HG03097 (cell line): Measurements from ENCODE around the gene CTAGE1.
"Not testable (repeated sequence)": the region's sequence is repeated elsewhere in the genome, so short reads cannot be mapped to it uniquely, and the experiment has no call there.

Experiments used
- ATAC-seq: cut with Tn5 transposase; IDR thresholded peaks from one replicate; pipeline ENCODE4 v1.9.1; 2021; ENCODE audit not compliant: unreplicated experiment, low FRiP score

CTAGE1 gene, protein sequence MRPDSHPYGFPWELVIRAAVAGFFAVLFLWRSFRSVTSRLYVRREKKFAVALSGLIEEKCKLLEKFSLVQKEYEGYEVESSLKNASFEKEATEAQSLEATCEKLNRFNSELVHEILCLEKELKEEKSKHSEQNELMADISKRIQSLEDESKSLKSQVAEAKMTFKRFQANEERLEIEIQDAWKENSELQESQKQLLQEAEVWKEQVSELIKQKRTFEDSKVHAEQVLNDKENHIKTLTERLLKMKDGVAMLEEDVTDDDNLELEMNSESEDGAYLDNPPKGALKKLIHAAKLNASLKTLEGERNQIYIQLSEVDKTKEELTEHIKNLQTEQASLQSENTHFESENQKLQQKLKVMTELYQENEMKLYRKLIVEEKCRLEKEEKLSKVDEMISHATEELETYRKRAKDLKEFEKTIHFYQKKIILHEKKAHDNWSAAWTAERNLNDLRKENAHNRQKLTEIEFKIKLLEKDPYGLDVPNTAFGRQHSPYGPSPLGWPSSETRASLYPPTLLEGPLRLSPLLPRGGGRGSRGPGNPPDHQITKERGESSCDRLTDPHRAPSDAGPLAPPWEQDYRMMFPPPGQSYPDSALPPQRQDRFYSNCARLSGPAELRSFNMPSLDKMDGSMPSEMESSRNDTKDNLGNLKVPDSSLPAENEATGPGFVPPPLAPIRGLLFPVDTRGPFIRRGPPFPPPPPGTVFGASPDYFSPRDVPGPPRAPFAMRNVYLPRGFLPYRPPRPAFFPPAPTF

DNA sequence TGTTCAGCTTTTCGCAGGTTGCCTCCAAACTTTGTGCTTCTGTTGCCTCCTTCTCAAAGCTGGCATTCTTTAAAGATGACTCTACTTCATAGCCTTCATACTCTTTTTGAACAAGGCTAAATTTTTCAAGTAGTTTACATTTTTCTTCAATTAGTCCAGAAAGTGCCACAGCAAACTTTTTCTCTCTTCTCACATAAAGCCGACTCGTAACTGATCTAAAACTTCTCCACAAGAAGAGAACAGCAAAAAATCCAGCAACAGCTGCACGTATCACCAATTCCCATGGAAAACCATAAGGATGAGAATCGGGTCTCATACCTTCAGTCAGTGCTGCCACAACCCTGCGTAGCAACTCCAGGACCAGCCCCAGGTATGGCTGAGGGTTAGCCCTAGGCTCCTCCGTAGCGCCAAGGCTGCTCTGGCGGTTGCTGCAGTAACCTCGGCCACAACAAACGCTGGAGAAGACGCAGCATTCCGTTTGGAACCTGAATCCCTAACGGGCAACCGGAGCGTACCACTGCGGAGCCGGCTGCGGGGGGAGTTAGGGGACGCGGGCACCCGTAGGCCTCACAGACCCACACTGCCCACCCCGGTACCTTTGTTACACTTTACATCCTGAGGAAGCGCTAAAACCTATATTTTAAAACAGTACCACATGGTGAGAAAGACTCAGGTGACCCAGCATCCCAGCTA lies at the start of gene CTAGE1:
Gene CTAGE1, minus strand, starts transcription at position 420 of the 693 bp plus-strand sequence. Its CDS starts 104 bp downstream, at position 316.
- no peak for ATAC-seq

DNA sequence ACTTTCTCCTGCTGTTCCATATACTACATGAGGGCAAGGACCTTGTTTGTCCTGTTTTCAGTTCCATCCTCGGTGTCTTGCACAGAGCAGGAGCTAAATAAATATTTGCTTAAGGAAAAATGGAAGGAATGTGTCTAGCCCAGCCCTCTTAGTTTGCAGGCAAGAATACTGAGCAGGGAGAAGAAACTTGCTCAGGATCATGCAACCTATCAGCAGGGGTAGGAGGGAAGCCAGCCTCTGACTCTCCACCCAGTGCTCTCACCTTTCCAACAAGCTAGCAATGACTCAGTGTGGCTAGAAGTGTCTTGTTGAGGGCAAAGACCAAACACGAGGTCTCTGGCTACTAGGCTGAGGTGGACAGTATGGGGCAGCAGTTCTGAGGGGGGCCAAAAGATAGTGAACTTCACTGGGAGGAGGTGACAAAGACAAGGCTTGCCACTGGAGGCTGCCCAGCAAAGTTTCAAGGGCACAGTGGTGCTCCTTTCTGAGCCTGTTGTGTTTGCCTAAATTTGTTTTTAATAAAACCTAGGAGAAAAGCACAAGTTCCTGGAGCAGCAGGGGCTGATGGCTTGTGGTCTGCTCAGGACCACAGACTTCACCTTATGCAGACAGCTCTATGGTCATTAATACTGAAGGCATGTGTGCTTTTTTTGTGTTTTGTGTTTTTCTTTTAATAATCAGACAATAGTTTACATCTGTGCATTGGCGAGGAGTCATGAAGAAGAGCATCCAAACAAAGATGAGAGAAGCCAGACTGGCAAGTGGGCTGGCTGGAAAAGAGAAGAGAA lies 49.1 kb upstream of the CTAGE1 start:
- ATAC-seq = no peak

DNA sequence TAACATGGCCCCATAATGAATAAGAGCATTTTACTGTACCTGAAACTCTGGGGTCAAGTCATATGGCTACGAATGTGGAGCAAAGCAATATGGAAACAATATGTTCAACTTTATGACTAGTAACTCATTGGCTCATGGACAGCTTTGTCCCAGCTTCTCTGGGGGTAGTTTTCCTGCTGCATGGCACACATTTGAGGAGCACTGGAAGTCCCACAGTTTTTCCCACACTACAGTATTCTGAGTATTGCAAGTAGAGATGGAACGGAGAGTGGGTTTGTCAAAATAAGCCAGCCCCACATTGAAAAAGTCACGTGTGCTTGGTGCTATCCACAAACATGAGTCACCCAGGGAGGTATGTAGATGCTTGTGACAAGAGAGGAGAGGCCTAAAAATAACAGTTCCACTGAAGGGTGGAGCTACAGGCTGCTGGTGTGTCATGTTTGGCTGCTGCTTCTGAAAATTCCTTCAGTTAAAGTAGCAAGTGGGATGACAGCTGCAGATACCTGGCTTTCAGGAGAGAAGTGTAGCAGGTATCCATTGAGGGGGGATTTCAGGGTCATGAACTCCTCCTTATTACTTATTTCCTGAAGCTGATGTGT lies 48.2 kb upstream of the CTAGE1 start:
- ATAC-seq = no peak

DNA sequence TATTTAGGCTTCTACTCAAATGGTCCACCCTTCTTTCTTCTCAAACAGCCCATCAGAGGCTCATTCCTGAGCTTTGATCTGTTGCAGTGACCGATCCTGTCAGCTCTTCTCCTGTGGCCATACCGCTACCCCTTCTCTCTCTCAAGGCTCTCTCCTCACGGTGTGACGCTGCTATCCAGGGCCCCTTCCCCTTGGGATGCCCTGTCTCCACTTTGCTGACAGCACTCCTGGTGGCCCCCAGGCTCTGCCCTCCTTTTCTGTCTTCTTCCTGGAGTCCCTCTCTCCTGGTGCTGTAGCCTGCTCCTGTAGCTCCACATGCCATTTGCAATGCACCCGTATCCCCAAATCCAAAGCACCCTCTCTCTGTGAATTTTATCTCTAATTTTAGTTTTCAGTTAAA lies 45.4 kb upstream of the CTAGE1 start:
- ATAC-seq = no peak

DNA sequence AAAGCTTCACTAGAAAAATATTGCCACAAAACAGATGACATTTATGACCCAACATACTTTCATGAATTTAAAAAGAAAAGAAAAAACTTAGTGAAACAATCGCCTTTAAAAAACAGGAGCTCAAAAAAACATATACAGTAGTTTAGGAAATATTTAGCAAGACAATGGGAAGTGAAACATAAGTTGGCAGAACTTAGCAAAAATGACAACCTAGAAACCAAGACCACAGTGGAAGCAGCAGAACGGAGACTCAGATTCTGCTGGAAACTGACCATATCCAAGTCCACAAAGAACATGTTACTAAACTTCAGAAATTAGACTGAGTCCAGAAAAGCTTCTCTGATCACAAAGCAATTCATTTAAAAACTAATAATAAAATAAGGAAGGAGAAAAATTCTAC lies 41.8 kb upstream of the CTAGE1 start:
- ATAC-seq = no peak

DNA sequence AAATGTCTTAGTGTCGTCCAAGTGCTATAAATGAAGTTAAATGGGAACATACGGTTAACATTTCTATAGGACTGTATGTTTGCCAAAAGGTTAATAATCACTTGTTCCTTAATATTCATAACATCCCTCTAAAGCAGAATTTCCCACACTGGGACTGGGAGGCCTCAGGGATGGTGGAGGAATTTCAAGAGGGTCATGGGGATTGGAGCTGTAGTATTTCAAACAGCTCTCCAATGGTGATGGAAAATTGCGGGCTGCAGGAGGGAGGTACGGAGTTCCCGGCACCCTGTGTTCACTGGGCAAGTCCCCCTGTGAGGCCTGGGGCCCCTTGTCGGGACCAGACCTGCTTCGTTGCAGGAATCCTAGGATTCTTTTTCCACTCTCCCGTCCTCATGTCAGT lies 39.8 kb upstream of the CTAGE1 start:
- no peak for ATAC-seq

DNA sequence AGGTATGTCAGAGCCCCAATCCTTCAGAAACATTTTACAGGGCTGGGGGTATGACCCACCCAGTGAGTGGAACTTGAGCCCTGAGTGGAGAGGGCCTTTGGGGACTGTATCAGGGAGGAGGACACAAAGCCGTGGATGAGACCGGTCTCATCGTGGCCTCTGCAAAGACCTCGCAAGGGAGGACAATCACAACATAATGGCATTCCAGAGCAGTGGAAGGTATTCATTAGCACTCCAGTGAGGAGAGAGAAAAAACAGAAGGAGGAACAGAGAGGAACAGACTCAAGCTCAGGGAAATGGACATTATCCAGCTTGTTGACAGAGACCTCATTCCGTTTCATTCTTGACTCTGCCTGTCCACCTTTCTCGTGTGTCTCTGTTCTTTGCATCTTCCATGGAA lies 38.8 kb upstream of the CTAGE1 start:
- ATAC-seq = no peak

DNA sequence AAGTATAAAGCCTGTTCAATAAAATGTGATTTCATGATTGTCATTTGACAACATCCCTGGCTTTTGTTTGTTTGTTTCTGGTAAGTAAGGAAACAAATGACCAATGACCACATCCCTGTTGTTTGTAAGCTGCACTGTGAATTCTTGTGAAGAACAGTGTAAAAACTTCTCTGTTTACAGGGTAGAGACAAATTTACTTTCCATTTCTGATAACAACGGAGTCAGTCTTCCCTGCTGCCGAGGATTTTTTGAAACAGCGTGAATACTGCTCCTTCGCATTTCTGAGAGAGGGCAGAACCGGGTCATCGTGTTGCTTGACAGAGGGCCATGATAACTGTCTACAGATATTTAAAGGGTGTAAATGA lies 38.4 kb upstream of the CTAGE1 start:
- no peak for ATAC-seq

DNA sequence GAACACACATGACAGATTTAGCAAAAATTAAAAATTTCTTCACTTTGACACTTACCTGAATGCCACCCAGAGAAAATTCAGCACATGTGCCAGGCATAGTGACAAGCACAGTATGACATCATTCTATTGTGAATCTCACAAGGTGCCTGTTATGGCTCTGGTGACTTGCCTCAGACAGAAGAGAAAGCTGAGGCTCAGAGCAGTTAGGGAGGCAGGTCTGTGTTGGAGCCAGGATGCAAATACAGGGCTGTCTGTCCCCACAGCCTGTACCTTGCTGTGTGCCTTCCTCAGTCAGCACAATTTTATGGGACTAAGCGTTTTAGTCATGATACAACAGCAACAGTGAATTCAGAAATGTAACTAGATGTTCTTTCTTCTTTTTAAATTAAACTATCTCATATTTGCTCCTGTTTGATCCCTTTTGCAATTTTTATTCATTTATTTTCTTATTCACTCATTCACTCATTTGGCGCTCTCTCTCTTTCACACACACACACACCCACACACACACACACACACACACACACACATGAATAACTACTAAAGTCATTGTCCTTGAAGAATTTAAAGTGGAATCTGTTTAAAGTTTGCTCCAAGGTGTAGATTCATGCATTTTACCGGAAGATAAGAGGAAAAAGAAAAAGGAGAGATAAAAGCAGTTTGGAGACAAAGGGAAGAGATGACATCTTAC lies 37.9 kb upstream of the CTAGE1 start:
- ATAC-seq = no peak

DNA sequence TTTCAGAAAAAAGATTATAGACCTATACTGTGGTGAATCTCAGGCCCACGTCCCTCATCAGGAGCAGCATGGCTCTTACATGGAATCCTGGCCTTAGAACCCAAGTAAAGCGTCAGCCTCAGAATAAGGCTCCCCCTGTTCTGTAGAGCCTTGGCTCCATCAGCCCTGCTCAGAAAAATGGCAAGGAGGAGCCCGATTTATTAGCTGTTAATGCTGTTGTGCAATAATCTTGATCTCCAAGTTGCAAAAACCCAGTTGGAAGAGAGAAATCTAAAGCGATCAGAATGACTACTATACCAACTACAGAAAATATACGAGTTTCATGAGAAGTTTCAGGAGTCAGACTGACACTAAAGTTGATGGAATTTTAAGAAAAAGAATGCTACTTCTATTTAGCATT lies 35.6 kb upstream of the CTAGE1 start:
- ATAC-seq = no peak

DNA sequence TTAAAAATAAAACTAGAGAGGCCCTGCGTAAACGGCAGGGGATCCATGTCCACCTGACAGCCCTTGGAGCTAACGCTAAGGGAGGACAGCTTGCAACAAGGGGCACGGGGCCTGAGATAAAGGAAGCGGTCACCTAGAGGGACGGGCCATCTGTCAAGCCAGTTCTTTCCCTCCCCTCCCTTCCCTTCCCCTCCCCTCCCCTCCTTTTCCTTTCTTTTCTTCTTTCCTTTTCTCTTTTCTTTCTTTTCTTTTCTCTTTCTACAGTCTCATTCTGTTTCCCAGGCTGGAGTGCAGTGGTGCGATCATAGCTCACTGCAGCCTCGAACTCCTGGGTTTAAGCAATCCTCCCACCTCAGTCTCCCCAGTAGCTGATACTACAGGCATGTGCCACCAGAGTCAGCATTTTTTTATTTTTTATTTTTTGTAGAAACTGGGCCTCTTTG lies 34.5 kb upstream of the CTAGE1 start:
- no peak for ATAC-seq

DNA sequence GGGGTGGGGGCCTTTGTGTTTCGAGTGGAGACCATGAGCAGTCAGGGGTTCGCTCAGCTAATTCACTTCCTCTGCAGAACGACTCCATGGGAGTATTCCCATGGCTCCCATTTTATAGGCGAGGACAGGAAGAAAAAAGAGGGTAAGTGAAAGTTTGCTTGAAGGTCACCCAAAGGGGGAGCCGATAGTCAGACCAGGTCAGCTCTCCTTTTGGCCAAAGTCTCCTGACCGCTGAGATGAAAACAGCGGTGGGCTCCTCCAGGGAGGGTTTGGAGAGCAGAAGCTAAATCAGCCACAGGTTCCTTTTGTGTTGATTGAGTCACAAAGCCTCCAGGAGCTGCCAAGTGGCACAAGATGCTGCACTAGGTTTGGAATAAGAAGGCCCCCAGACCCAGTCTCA lies 34.1 kb upstream of the CTAGE1 start:
- ATAC-seq = no peak

DNA sequence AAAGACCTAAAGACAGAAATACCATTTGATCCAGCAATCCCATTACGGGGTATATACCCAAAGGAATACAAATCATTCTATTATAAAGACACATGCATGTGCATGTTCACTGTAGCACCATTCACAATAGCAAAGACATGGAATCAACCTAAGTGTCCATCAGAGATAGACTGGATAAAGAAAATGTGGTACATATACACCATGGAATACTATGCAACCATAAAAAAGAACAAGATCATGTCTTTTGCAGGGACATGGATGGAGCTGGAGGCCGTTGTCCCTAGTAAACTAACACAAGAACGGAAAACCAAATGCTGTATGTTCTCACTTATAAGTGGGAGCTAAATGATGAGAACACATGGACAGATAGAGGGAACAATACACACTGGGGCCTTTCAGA lies 33.1 kb upstream of the CTAGE1 start:
- ATAC-seq = not testable (repeated sequence)

DNA sequence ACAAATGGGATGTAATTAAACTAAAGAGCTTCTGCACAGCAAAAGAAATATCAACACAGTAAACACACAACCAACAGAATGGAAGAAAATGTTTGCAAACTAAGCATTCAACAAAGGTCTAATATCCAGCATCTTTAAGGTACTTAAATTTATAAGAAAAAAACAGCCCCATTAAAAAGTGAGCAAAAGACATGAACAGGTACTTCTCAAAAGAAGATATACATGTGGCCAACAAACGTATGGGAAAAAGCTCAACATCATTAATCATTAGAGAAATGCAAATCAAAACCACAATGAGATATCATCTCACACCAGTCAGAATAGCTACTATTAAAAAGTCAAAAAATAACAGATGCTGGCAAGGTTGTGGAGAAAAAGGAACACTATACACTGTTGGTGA lies 32.6 kb upstream of the CTAGE1 start:
- not testable (repeated sequence) for ATAC-seq

DNA sequence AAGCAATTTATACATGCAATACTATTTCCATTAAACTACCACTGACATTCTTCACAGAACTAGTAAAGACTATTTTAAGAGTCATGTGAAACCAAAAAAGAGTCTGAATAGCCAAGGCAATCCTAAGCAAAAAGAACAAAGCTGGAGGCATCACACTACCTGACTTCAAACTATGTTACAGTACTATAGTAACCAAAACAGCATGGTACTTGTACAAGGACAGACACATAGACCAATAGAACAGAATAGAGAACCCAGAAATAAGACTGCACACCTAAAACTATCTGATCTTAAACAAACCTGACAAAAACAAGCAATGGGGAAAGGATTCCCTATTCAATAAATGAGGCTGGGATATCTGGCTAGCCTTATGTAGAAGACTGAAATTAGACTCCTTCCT lies 32.0 kb upstream of the CTAGE1 start:
- not testable (repeated sequence) for ATAC-seq

DNA sequence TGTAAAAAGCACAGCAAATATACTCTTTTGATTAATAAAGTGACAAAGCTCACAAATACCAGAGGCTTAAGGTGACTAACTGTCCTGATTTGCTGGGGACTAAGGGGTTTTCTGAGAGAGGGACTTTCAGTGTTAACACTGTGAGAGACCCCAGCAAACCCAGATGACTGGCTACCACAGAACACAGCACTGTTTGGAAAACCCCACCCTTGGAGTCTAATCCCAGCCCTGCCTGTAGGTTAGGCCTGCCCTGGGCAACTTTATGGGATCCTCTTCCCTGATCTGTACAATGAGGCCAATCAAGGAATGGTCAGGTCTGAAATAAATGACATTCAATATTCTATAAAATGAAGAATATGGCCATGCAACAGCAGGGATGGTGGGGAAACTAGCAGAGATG lies 30.5 kb upstream of the CTAGE1 start:
- ATAC-seq = no peak

DNA sequence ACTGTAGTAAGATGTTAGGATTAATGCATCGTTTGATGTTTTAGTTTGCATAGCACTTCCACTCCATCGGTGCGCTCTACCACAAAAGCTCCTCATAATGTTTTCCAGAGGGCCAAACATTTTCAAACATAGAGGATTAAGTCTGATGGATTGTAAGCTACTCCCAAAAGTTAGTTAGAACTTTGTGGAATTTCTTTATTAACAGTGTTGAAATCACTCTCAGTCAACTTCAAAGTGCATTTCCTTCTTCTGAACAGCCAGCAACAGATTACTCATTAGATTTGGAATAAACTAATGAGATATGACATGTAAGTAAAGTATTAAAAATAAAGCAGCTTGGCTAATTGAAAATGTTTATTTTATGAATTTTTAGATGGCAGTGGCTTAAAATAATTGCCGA lies 30.1 kb upstream of the CTAGE1 start:
- no peak for ATAC-seq

DNA sequence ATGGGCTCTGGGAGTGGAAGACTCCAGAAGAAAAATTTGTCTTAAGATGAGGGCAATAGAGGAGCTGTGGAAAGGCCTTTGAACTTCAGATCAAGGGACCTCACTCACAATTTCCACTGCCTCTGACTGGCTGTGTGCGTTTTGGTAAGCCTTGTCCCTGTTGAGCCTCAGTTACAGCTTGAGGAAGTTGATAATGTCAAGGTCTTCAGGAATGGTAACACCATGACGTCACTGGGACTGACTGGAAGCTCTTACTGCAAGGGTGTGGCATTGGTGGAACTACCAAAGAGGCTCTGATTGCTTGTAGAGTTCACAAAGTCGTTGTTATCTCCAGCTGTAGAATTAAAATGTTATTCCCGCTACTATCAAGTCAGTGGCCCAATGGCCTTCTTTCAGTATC lies 29.2 kb upstream of the CTAGE1 start:
- no peak for ATAC-seq

DNA sequence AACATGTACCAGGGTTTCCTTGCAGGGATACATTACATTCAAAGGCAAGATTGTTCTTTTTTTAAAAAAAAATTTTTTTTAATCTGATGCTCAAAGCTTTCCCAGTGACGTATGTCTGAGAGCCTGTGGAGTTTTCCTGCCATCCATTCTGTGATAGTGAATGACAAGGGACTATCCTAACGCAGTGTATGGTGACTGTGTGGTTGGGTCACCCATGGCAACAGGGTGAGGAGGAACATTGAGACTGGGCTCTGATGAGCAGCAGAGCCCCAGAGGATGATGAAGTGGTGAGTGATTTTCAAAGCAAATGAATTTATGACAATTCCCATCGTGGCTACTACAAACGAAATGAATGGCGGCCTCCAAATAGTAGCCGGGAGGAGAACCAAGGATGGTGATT lies 28.6 kb upstream of the CTAGE1 start:
- no peak for ATAC-seq

DNA sequence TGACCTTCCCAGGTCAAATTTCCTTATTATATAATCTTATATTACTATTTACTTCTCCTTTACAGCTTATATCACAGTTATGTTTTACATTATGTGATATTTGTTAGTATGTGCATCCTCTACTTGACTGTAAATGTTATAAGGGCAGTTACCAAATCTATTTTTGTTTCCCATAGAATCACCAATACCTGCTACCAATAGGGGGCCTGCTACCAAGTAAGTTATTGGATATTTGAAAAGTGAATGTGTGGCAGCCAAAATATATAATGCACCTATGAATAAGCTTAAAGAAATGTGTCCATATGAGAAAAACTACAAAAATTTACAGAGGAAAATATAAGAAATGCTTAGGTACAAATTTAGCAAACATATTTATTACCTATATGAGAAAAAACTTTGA lies 23.9 kb upstream of the CTAGE1 start:
- ATAC-seq = no peak
